Karpas-422 (cell line): ENCODE measurements around the gene SIAH3. TPM values are rescaled to one million over a fixed set of nuclear protein-coding genes. Genes with fewer than 3 reads are reported as not detected.
"Not testable (repeated sequence)": the region's sequence is repeated elsewhere in the genome, so short reads cannot be mapped to it uniquely, and the experiment has no call there.

Source experiments
- DNase-seq: peaks from one replicate; pipeline ENCODE4 v3.0.0-alpha.2; 2015
- H2AFZ ChIP-seq: fragments of 200-600 bp; sonication (generic); 2 replicates; pipeline ENCODE4 v1.6.1; 2014; ENCODE audit warnings: antibody characterized with exemption, low read length, mixed read lengths
- H3K27ac ChIP-seq: fragments of 200-600 bp; sonication (generic); 2 replicates; pipeline ENCODE4 v1.5.1; 2014; ENCODE audit warnings: mild to moderate bottlenecking, low read length, moderate library complexity
- H3K27me3 ChIP-seq: fragments of 200-600 bp; sonication (generic); 2 replicates; pipeline ENCODE4 v1.6.1; 2014; ENCODE audit warnings: low read length, mixed read lengths
- H3K36me3 ChIP-seq: fragments of 200-600 bp; sonication (generic); 2 replicates; pipeline ENCODE4 v1.6.1; 2014; ENCODE audit warnings: low read length, mixed read lengths; ENCODE audit not compliant: insufficient read depth
- H3K4me1 ChIP-seq: fragments of 200-600 bp; sonication (generic); 2 replicates; pipeline ENCODE4 v1.6.1; 2014; ENCODE audit warnings: mild to moderate bottlenecking, low read length, mixed read lengths
- H3K4me2 ChIP-seq: fragments of 200-600 bp; sonication (generic); 2 replicates; pipeline ENCODE4 v1.6.1; 2014; ENCODE audit warnings: low read length, low read depth, mild to moderate bottlenecking; ENCODE audit not compliant: poor library complexity, severe bottlenecking
- H3K4me3 ChIP-seq: fragments of 200-600 bp; sonication (generic); 2 replicates; pipeline ENCODE4 v1.5.1; 2014; ENCODE audit warnings: mild to moderate bottlenecking, antibody characterized with exemption, low read length, mixed read lengths
- H3K79me2 ChIP-seq: fragments of 200-600 bp; sonication (generic); 2 replicates; pipeline ENCODE4 v1.6.1; 2014; ENCODE audit warnings: mild to moderate bottlenecking, low read length, mixed read lengths
- H3K9ac ChIP-seq: fragments of 200-600 bp; sonication (generic); 2 replicates; pipeline ENCODE4 v1.6.0; 2014; ENCODE audit warnings: low read length
- H3K9me2 ChIP-seq: fragments of 200-600 bp; sonication (generic), shearing (Covaris generic); replicated peaks from 2 replicates; pipeline ENCODE4 v1.6.0; 2014; ENCODE audit warnings: mild to moderate bottlenecking, low read length, moderate library complexity; ENCODE audit not compliant: insufficient read depth
- H3K9me3 ChIP-seq: fragments of 300-700, 200-600 bp; sonication (generic); 2 replicates; pipeline ENCODE4 v1.6.1; 2014; ENCODE audit warnings: low read length, mixed read lengths
- H4K20me1 ChIP-seq: fragments of 200-600 bp; sonication (generic); 2 replicates; pipeline ENCODE4 v1.6.1; 2014; ENCODE audit warnings: mild to moderate bottlenecking, antibody characterized with exemption, low read length, low read depth; ENCODE audit not compliant: insufficient read depth
- total RNA-seq: library from RNA; depleted of rRNA; stranded (reverse); fragments of >200 nt; shearing (Covaris generic); gene quantifications from 2 replicates; pipeline ENCODE4 v1.2.3, GENCODE V29; 2014; ENCODE audit warnings: low replicate concordance

The SIAH3 gene
- total RNA-seq, 1 experiment from 2014 or later = not detected

GRCh38 chr13:45768656-45769479 is 82.7 kb downstream of the SIAH3 start:
- Histone ChIP-seq H3K4me3 (no peak overlapping the region), H3K27me3 (no peaks in the 10 kb centered on the region), H3K9ac (no peak overlapping the region), H3K79me2 (no peaks in the 10 kb centered on the region), H3K36me3 (no peaks in the 10 kb centered on the region), H3K4me2 (peak overlapping the region; percentile 7), H3K4me1 (peaks cover 20% of the 10 kb centered on the region), H3K9me2 (no peaks in the 10 kb centered on the region), H3K9me3 (no peaks in the 10 kb centered on the region), H3K27ac (no peak overlapping the region), H4K20me1 (no peaks in the 10 kb centered on the region), H2AFZ (no peak overlapping the region)
- no peak for DNase-seq

DNA sequence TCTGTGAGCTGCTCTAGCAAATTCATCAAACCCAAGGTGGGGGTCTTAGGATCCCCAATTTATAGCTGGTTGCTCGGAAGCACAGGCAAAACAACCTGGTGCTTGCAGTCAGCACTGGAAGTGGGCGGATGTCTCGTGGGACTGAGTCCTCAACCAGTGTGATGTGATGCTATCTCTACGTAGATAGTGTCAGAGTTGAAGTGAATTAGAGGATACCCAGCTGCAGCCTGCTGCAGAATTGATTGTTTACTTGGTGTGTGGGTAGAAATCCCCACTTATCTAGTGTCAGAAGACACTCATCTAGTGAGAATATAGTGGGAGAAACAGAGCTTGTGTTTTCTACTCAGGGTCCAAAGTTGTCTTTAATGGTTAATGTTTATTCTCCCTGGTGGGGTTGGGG is 86.1 kb downstream of the SIAH3 start:
- Histone ChIP-seq H3K9ac (no peak overlapping the region), H4K20me1 (no peaks in the 10 kb centered on the region), H3K4me3 (no peak overlapping the region), H3K9me2 (no peaks in the 10 kb centered on the region), H3K4me2 (no peak overlapping the region), H3K79me2 (no peaks in the 10 kb centered on the region), H3K9me3 (no peaks in the 10 kb centered on the region), H3K27ac (no peak overlapping the region), H3K4me1 (peaks cover 20% of the 10 kb centered on the region), H2AFZ (no peak overlapping the region), H3K36me3 (no peaks in the 10 kb centered on the region), H3K27me3 (no peaks in the 10 kb centered on the region)
- DNase-seq = no peak

GRCh38 chr13:45763419-45763818 is 88.1 kb downstream of the SIAH3 start:
- DNase-seq = no peak
- Histone ChIP-seq H3K36me3 (no peaks in the 10 kb centered on the region), H3K4me2 (no peak overlapping the region)

DNA sequence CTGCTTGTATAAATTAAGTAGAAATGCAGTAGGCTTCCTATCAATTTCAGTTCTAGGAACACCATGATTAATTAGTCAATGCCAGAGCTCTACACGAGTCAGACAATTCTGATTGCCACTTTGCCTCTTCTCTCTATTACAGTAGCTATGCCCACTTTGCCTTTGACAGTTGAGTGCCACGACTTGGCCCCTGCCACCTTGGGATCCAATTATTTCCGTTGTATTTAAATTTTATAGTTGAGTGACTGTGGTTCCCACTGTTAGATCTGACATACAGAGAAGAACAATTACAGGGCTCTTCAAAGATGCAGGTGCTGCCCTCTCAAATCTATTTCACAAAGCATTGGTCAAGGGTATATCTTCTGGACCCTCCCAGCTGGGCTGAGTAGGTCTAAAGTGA is 94.0 kb downstream of the SIAH3 start:
- H2AFZ ChIP-seq, H3K4me2 ChIP-seq, H3K9me3 ChIP-seq, H3K27me3 ChIP-seq, H3K79me2 ChIP-seq, H3K27ac ChIP-seq, H3K36me3 ChIP-seq, H3K4me1 ChIP-seq, H3K9me2 ChIP-seq, H4K20me1 ChIP-seq, DNase-seq, H3K4me3 ChIP-seq, H3K9ac ChIP-seq: not testable (repeated sequence)

More at GRCh38 chr13:45763419-45763818, 88.1 kb downstream of the SIAH3 start:
- no peaks in the 10 kb centered on the region for H3K79me2 ChIP-seq
- H2AFZ ChIP-seq = no peak overlapping the region
- H3K9me2 ChIP-seq = no peaks in the 10 kb centered on the region
- H3K27me3 ChIP-seq = no peaks in the 10 kb centered on the region
- no peak overlapping the region for H3K9ac ChIP-seq
- no peaks in the 10 kb centered on the region for H4K20me1 ChIP-seq
- H3K4me3 ChIP-seq = no peak overlapping the region
- no peak overlapping the region for H3K27ac ChIP-seq
- H3K9me3 ChIP-seq = no peaks in the 10 kb centered on the region
- H3K4me1 ChIP-seq = peaks cover 2% of the 10 kb centered on the region

DNA sequence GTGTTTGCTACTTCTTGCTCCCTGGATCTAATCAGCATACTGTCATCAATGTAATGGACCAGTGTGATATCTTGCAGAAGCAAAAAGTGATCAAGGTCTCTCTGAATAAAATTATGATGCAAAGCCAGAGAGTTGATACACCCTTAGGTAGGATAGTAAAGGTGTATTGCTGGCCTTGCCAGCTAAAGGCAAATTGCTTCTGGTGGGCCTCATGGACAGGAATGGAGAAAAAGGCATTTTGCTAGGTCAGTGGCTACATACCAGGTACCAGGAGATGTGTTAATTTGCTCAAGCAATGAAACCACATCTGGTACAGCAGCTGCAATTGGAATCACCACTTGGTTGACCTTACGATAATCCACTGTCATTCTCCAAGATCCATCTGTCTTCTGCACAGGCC is 95.1 kb downstream of the SIAH3 start:
- not testable (repeated sequence) for H3K4me1 ChIP-seq, H3K9ac ChIP-seq, H2AFZ ChIP-seq, H3K4me2 ChIP-seq, H4K20me1 ChIP-seq, H3K9me3 ChIP-seq, DNase-seq, H3K27me3 ChIP-seq, H3K36me3 ChIP-seq, H3K4me3 ChIP-seq, H3K79me2 ChIP-seq, H3K9me2 ChIP-seq, H3K27ac ChIP-seq

DNA sequence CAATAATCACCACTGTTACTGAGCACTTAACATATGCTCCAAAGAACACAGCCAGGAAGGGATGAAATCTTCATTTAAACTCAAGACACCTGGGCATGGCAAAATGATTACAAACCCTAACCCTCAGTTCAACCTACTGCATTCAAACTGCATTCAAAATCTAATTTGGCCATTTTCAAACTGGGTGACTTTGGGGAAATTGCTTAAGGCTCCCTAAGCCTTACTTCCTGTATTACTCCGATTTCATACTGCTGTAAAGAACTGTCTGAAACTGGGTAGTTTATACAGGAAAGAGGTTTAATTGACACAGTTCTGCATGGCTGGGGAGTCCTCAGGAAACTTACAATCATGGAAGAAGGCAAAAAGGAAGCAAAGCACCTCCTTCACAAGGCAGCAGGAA is 99.0 kb downstream of the SIAH3 start:
- Histone ChIP-seq H3K9ac (no peak overlapping the region), H3K4me2 (no peak overlapping the region), H3K27me3 (0 out of 2 replicates have a peak, but pooled peaks cover 3% of the 10 kb centered on the region), H3K27ac (no peak overlapping the region), H2AFZ (no peak overlapping the region), H3K9me2 (no peaks in the 10 kb centered on the region), H4K20me1 (no peaks in the 10 kb centered on the region), H3K79me2 (no peaks in the 10 kb centered on the region), H3K9me3 (no peaks in the 10 kb centered on the region), H3K4me1 (peaks cover 6% of the 10 kb centered on the region), H3K4me3 (no peak overlapping the region), H3K36me3 (no peaks in the 10 kb centered on the region)
- DNase-seq = peak; percentile 47

DNA sequence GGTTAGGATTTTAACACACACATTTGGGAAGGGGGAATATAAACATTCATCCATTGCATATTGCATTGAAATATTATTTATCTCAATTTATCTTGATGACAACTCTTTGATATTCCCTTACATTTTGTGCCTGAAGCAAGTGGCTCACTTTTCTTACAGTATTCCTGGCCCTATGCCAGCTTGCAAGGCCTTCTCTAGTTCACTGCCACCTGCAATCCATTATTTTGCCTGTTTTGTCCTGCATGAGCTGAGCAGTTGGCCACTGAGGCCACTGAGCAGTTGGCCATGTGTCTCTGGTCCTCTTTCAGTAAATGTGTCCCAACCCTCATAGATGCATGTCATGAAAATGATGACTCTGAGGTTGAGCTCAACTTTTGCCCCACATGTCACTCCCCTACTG is 99.7 kb downstream of the SIAH3 start:
- no peak overlapping the region for H3K9ac ChIP-seq
- no peak overlapping the region for H3K27ac ChIP-seq
- H3K4me1 ChIP-seq = peaks cover 6% of the 10 kb centered on the region
- H3K9me2 ChIP-seq = no peaks in the 10 kb centered on the region
- H3K4me2 ChIP-seq = no peak overlapping the region
- no peak overlapping the region for H3K4me3 ChIP-seq
- no peaks in the 10 kb centered on the region for H3K9me3 ChIP-seq
- no peaks in the 10 kb centered on the region for H4K20me1 ChIP-seq
- H2AFZ ChIP-seq = no peak overlapping the region
- H3K27me3 ChIP-seq = 0 out of 2 replicates have a peak, but pooled peaks cover 3% of the 10 kb centered on the region
- H3K79me2 ChIP-seq = no peaks in the 10 kb centered on the region
- no peaks in the 10 kb centered on the region for H3K36me3 ChIP-seq
- no peak for DNase-seq

- H3K4me3 ChIP-seq = no peak overlapping the region
- H3K9ac ChIP-seq = no peak overlapping the region
- H3K4me1 ChIP-seq = peaks cover 6% of the 10 kb centered on the region
- H4K20me1 ChIP-seq = no peaks in the 10 kb centered on the region
- no peak overlapping the region for H3K4me2 ChIP-seq
- no peak overlapping the region for H2AFZ ChIP-seq
- no peaks in the 10 kb centered on the region for H3K9me3 ChIP-seq
- no peak overlapping the region for H3K27ac ChIP-seq
- no peaks in the 10 kb centered on the region for H3K9me2 ChIP-seq
- 0 out of 2 replicates have a peak, but pooled peaks cover 3% of the 10 kb centered on the region for H3K27me3 ChIP-seq
- no peak for DNase-seq
- H3K36me3 ChIP-seq = no peaks in the 10 kb centered on the region
- no peaks in the 10 kb centered on the region for H3K79me2 ChIP-seq
Observed at GRCh38 chr13:45750566-45750965, 101.0 kb downstream of the SIAH3 start.
